Measurements from ENCODE around the gene CREB3L1. TPM values are rescaled to one million over a fixed set of nuclear protein-coding genes. Genes with fewer than 3 reads are reported as not detected.

CREB3L1 gene
- polyA plus RNA-seq, 3 donors = 12.8 to 18.0 (median 13.8) TPM

GRCh38 chr11:46271875-46272815, 5.3 kb upstream of the CREB3L1 start:
- DNase-seq = no peak

DNA sequence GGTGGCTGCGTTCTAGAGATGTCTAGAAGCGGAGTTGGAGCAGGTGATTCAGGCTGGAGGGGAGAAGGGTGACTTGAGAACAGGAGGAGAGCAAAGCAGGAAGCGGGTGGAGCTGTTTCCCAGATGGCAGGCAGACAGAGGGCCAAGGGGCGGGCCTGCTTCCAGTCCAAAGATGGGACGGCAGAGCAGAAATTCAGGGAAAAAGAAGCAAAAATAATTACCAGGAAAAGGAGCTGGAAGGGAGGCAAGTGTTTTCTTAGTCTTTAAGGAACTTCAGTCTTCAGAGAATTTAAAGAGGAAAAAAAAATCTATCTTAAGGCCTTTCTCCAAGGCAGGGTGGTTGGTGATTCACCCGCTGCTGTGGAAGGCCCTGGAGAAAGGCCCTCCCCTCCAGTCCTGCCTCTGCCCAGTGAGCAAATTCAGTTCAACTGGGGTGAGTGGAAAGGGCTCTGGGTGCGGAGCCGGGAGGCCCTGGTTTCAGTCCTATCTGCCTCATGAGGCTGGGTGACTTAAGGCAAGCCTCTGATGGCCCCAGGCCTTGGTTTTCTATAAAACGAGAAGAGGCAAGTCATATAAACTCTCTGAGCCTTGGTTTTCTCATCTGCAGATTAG, 4.5 kb upstream of the CREB3L1 start:
- DNase-seq = no peak

- no peak for DNase-seq
Measured at GRCh38 chr11:46273511-46274205, 3.8 kb upstream of the CREB3L1 start.

DNA sequence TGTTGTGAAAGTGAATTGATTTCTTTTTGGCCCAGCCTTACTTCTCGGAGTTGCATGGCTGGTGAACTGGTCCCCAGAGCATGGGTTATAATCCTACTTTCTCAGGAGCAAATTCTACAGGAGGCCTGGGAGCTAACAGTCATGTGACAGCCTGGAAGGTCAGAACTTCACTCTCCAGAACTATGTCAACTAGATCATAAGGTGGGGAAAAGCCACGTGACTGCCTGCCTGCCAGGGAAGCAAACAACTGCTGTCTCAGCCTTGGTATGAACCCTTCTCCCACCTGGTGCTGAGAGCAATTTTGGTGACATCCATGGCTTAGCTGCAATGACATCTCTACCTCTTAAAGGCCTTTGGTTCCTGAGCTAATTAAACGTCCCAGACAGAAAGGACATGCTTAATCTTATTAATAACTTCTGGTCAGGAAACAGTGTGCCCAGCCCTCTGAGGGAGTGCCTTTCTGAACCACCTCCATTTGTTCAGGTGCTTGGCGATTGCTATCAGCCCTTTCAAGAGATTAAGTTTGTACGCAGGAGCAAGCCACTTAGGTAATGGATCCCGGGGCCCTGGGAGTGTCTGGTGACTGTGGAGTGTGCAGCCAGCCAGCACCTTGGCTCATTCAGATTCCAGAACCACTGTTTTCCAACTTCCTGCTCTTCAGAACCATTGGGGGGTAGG, 1.4 kb upstream of the CREB3L1 start:
- no peak for DNase-seq

GRCh38 chr11:46277313-46277621, 195 bp upstream of the CREB3L1 start:
- DNase-seq = no peak

GRCh38 chr11:46278387-46279125, 1.1 kb downstream of the CREB3L1 start:
- DNase-seq = no peak

- DNase-seq = no peak
Measured at GRCh38 chr11:46279126-46280099, 2.0 kb downstream of the CREB3L1 start.

- DNase-seq = no peak
Measured at GRCh38 chr11:46280706-46281105, 3.2 kb downstream of the CREB3L1 start.

DNA sequence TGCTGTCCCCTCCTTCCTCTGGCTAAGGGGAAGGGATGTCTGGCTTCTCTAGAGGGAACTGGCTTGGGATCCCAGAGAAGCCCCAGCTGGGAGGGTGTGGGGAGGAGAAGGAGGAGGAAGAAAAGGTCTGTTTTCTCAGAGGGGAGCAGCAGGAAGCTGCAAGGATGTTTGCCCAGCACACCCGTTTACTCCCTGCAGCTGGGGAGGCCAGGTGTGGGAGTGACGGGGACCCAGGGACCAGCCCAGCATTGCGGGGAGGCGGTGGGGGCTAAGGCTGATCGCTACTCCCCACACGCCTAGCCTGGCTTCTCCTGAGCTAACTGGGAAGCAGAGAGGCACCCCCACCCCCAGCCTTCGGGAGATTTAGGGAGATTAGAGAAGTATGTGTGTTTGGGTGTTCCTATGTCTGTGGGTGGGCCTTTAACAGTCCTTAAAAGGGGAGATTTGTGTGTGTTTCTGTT, 3.9 kb downstream of the CREB3L1 start:
- DNase-seq = no peak

- no peak for DNase-seq
Measured at GRCh38 chr11:46285173-46285572, 7.7 kb downstream of the CREB3L1 start.

DNA sequence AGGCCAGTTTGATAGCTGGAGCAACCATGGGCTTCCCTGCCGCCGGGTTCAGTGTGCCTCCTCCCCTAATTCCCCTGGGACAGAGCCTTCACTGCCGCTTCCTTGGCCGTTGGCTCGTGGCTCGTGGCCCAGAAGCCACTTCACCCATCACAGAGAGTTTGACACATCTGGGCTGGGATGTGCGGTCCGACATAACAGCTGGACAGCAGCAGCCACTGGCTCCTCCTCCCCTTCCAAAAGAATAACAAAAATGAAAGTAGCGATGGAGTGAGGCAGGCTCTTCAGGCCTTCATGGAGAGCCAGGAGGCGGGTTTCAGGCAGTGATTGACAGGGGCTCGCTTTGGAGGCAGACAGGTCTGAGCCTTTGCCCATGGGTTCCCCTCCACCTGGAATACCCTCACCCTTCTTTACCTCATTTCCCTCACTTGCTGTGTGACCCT, 8.2 kb downstream of the CREB3L1 start:
- no peak for DNase-seq

GRCh38 chr11:46286789-46287188, 9.3 kb downstream of the CREB3L1 start:
- DNase-seq = no peak

- no peak for DNase-seq
Measured at GRCh38 chr11:46288451-46288850, 11.0 kb downstream of the CREB3L1 start.

- DNase-seq = no peak
Measured at GRCh38 chr11:46290011-46290410, 12.5 kb downstream of the CREB3L1 start.

DNA sequence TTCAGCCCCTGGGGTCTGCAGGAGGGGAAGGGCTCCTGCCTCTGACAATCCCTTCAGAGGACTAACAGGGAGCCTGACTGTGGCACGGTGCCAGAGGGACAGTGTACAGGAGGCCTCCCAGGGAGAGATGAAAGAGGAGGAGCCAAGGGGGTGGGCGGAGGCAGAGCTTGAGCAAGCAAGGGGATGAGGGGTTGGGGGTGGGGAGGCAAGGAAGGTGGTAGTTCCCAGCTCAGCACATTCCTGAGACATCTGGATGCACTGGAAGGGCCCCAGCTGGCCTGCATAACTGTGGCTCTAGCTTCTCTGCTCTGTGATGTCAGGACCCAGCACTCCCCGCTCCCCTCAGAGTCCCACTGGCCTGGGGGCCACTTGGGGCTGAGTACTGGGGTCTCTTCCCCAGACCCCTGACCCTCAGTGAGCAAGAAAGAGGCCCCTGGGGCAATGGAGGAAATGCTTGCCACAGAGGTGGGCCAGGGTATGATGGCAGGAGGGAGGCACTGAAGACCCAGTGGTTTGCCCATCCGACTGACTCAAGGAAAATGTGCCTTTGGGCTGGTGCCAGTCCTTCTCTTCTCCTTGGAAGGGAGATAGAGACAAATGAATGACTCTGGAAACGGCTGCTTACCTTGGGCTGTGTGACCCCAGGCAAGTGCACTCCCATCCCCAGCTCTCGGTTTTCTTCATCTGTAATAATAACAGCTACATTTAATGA, 13.3 kb downstream of the CREB3L1 start:
- DNase-seq = peak; percentile 92

GRCh38 chr11:46291441-46292150, 14.1 kb downstream of the CREB3L1 start:
- DNase-seq = no peak

- DNase-seq = no peak
Measured at GRCh38 chr11:46293066-46293465, 15.6 kb downstream of the CREB3L1 start.

DNA sequence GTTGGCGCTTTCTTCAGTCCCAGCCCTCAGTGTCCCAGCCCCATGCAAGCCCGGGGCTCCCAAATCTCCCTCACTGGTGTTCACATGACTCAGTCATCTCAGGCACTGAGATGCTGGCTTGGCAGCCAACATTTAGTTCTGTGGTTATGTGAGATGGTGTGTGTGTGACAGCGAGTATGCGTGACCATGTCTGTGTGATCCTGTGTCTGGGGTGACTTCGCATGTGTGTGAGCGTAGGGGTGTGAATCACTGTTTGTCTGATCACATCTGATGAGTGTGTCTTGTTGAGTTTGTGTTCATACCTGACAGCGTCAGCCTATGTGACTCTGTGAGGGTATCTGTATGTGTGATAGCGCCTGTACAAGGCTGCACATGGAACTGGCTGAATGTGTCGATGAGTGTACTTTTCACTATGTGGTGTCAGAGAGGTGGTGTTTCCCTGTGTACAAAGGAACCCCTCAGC, 16.2 kb downstream of the CREB3L1 start:
- no peak for DNase-seq
